Fibroblast of skin of scalp (primary cell): ENCODE data around the gene RNF43.

Experiments
- DNase-seq: peaks from one replicate; pipeline ENCODE4 v3.0.0-alpha.2; 2013

The RNF43 gene

DNA sequence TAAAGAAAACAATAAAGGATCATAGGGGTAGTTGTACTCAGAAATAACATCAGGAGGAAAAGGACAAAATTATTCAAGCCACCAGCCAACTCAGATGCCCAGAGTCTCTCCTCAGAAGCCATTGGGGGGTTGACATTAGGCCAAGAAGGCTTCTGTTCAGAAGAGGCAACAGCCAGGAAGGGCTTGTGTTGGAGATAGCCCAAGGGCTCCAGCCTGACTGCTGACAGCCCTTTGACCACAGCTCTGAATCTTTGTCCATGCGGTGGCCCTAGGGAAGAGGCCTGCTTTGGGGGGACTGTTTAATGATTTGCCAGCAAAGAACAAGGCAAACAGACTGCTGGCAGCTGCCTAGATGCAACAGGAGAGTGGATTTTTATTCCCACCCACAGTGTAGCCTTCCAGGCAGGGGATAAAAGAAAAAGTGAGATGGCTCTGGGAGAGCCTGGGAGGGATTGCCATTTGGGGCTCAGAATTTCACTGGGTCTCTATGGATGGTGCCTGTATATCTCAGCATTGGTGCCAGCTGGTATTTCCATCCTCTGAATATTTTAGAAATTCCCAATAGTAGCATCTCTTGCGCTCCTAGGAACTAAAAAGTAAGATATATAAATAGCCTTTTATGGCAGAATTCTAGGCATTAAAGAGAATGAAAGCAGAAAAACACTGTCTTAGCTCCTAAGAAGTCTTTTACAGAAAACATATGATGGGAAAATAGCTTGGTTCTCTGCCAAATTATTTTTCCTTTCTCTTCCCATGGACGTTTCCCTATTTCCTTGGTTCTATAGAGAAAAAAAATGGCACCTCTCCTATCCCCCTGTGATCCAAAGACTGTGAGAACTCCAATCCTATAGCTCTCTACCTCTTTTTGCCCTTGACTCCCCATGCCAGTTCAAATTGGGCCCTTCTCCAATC lies 36.0 kb downstream of the RNF43 start:
- no peak for DNase-seq

DNA sequence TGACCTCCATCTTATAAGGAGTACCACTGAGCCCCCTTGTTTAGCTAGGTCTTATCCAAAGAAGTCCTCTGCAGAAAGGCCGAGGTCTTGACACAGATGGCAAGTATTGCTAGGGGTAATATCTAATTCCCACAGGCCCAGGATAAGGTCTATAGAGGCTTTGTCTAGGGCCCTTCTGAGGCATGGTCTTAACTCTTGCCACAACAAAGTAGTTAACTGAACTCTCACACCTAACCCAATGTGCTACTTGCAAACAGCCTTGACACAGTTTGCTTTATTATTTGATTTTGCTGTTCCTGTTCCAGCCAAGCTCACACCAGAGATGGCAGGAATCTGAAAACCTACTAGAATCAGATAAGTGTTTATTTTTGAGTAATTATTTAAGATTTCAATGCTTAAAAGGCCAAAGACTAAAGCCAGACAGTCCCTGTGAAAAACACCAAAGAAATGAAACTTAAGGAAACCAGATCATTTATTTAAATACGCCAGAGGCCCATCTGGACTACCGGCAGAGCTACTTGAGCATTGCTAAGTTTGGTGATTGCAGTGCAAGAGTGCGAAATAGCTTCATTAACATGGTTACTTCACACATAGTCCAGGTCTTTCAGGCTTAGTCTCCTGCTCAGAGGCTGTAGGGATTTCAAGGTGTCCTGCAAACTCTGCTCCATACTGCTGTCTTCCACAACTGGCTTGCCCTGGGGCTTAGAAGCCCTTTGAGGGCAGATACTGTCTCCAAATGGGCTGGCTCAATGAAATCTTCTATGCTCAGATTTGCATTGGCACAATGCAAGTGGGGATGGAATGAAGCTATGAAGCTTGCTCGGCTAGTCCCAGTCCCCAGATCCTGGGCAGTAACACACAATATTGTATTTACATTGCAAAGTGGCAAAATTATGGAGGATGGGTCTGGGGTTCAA lies 36.9 kb downstream of the RNF43 start:
- no peak for DNase-seq

DNA sequence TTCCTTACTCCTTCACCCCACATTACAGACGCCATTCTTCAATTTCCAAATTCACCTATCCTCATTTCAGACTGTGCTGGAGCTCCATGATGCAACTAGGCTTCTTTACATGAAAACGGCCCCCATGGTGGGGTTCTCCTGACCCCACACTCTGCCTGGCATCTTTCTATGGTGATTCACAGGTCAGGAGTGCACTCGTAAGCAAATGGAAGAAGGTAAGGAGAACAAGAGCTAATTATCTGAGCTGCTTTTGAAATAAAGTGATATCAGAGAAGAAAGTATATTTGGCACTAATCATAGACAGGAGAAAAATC lies 37.9 kb downstream of the RNF43 start:
- no peak for DNase-seq

DNA sequence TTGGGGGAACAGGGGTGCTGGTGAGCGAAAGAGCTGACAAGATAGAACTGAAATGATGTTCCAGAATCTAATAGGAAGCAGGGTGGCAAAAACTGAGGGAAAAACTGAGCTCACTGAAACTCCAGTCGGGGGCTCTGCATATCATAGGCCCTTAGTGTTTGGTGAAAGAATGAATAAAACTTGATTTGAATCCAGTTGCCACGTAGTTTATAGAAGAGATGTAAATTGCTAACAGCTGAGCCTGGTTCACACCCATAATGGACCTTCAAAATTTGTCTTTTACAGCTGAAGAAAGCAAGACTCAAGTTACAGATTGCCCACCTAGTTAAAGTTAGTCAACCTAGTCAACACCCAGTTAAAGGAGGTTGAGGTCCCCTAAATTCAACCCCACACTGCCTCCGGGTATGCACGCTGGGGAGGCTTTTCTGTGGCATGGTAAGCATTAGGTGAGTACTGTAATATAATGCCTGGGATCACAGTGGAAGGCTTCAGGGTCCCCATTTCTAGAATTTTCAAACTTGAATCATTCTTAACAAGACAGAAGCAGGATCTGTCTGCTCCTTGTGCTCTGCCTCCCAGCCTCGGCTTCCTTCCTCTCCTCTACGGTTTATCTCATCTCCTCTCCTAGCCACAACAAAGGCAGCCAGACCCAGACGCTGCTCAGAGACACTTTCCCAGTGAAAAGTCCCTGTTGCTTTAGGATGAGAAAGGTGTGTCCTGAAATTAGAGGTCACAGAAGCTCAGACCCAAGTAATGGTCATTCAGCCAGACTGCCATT lies 38.4 kb downstream of the RNF43 start:
- DNase-seq, result no peak

DNA sequence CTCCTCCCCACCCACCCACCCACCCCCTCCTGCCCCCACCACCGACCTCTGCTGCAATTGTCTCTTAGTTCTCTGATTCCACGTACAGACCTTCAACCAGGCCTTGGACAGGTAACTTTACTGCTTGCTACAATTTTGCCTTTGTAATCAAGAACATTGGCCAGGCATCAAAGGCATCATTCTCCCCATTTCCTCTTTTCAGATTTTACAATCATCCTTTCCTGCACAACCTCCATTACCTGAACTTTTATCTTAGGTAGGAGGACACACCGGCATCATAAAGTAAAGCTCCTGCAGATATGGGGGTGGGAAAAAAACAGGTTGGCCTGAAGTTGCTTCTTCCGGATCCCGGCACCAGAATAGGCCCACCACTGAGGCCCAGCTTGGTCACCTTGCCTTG lies 39.7 kb downstream of the RNF43 start:
- no peak for DNase-seq

DNA sequence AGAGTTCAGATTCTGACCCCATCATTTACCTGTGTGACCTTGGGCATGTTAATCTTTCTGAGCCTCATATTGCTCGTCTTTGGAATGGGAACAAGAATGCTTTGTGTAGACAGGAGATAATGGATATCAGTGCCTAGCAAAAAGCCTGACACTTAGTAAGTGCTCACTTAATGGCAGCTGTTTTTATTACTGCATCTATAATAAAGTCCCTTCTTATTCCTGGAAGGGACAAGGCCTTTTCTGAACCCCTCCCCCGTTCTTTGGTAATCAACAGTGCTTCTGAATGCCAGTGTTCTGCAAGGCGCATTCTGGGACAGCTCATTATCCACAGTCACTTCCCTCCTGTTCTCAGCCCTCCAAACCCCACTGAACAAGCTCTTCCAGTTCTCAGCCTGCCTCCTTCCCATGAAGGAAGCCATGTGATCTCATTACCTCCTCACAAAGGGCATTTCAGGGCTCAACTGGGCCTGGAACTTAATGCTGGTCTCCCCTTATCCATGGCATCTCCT lies 40.2 kb downstream of the RNF43 start:
- no peak for DNase-seq

DNA sequence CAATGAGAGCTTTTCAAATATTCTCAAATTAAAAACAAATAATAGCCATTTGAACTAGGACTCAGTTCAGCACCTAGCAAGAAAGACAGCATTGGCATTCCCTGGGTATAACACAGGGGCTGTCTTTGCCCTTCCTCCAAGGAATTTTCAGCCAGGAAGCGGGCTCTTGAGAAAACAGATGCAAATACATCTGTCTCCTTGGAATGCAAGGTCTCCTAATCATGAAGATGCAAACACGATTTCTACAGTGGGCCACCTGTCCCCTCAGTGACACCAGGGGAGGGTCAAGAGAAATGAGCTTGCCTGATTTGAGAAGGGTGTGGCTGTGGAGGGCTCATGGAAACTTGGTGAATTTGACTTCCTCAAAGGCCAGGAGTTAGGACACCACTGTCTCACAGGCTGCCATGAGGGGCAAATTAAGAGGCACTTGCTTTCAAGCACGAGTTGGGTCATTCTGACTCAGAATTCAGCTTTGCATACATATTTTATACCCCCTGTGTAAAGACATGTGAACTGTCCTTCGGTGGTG lies 40.8 kb downstream of the RNF43 start:
- DNase-seq, result no peak

DNA sequence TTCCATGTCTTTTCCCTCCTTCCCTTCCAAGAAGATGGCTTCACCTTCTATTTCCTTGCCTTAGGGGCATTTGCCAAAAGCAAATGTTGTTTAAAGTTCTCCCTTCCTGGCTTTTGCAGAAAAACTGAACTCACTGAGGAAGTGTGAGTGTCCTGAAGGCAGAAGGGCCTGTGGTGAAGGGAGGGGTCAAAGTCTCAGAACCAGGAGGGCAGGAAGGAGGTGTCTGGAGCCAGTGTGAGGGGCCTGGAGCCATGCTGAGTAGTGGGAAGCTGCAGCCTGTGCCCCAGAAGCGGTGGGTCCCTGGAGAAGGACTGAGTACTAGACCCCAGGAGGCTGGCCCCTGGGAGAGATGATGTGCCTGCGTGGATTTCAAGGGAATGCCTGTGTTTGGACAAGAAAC lies 41.5 kb downstream of the RNF43 start:
- no peak for DNase-seq

DNA sequence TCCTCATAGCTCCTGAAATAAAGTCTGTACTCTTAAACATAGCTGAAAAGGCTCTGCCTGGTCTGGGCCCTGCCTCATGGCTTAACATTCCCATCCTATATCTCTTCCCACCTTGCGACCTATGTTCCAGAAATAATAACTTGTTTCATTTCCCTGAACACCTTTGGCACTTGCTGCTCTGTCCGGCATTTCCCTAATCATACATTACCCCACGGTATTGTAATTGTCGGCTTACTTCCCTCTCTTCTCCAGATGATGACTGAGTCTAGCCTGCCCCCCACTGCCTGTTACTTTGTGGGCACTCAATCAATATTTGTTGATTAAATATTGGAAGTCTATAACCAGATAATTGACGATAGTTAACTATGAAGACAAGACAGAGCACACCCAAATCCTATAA lies 42.1 kb downstream of the RNF43 start:
- no peak for DNase-seq

DNA sequence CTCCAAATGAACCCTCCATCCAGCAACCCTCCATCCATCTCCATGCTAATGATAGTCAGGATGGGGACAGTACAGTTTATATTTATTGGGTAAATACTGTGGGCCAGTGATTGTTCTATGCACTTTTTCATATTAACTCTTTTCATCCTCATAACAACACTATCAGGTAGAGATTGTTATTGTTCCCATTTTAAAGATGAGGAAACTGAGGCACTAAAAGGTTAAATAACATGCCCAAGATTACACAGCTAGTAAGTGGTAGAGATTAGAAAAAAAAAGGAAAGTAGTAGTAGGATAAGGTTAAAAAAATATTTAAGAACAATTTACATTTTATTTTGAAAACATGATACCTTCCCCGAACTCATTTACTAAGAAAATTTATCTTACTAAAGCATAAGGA lies 43.4 kb downstream of the RNF43 start:
- no peak for DNase-seq

DNA sequence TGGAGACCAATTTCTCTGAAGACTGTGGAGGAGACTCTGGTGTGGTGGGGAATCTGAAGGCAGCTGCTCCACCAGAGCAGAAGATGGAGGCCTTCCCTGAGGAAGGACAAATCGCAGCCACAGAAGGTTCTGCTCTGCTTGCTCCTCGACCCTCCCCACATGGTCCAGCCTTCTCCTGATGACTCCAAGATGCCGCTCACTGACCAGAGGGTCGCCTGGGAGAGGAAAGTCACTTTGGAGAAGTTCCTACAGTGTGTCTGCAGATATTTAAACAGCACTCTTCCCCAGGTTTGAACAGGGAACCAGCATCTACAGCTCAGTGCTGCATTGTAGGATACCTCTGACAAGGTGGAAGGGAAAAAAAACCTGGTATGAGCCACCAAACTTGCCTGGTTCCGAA lies 44.3 kb downstream of the RNF43 start:
- no peak for DNase-seq

DNA sequence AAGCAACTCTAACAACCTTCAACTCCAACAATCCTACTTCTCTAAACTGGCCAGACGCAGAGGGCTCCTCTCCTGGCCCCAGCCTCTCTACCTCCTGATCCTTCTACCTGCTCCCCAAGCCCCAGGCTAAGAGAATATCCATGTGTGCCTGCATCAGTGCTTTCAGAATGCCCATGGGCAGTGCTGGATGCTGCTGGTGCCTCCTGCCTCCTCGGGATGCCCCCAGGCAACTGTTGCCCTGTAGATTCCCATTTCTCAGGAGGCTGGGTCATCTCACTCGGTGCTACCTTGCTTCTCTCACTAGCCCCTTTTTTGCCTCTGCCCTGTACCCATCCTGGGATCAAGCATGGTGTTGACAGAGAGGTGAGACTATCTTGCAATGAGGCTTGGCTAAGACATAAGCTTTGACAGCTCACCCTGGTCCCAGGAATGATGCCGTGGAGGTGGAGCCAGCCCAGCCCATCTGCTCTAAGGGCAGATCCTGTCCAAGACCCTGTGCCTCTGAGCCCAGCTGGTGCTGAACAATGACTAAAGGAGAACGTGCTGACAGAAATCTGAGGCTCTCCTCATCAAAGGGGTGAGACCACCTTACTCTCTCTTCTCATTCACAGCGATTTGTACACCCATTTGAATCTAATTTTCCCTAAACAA lies 45.9 kb downstream of the RNF43 start:
- DNase-seq, result no peak

DNA sequence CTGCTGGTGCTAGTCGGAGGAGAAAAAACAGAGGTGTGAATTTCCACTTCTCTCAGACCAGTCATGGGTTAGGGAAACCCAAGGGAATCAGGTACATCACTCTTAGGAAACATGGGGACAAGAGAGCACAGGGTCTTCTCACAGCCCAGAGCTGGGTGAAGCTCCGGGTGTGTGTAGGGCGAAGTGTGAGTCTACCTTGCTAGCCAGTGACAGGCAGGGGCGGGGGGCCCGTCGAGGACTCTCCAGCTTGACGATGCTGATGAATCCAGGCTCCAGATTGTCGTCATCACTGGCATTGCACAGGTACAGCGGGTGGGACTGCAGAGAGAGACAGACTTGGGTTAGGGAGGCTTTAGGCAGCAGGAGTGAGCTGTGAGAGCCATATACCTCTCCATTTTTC lies 46.6 kb downstream of the RNF43 start:
- no peak for DNase-seq

DNA sequence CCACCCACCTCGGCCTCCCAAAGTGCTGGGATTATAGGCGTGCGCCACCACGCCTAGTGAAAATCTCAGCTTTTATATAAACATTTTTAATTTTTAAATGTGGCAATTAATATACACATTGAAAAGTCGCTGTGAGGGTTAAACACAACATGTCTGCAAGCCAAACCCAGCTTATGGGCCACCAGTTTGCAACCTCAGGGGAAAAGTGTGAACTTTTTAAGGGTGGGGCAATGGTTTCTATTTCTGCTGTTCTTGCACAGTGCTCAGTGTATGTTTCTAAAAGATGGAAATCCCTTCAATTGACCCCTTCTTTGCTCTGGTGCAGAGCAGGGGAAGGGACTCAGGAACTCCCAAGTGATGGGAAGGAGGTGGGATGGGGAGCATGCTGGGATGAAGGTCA lies 47.0 kb downstream of the RNF43 start:
- DNase-seq, result no peak

DNA sequence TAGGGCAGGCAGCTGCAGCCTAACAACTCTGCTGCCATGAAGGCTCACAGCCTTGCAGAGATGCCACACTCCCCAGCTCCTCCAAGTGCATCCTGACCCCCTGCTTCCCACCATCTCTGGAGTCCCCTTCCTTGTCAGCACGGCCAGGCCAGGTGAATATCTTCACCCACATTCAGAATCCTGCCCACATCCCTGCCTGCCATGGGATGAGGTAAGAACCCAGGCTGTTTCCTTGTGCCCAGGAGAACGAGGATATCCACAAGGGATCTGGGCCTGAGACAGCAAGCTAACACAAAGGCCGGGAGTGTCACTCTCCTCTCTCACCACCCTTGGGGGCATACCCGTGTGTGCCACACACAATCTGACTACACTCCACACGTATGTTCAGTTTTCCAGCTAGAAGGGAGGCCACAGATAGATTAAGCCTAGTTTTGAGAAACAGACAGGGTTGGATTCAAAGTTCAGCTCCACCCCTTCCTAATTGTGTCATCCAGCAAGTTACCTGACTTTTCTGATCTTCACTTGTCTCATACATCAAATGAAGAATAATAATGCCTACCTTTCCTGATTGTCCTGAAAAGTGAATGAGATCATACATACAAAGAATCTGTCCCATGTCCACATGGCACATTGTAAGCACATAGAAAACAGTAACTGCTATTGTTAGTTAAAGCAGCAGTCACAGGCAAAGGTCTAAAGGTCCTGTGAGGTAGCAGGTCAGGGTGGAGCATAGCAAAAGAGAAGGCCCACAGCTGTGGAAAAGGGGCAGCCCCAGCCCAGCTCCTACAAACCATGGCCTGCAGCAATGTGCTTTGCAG lies 47.9 kb downstream of the RNF43 start:
- no peak for DNase-seq

DNA sequence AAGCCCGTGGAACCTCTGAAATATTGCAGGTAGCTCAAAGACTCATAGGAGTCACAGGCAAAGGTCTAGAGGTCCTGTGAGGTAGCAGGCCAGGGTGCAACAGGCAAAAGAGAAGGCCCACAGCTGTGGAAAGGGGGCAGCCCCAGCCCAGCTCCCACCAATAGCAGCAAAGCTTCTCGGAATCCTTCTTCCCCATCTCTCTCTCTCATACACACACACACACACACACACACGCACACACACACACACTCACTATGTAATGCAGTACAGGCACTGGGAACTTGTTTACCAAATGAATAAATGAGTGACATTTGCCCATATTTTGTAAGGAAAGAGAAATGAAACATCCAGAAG lies 48.5 kb downstream of the RNF43 start:
- peak; percentile 6 for DNase-seq
